Measurements from ENCODE around the gene CNOT4.

- TF ChIP-seq EZH2 (IDR thresholded peaks at IDR 0.05) (no peak), POLR2AphosphoS5 (IDR thresholded peaks at IDR 0.05; ENCODE audit: borderline replicate concordance, low read depth, low read length) (no peak), FOXP2 (optimal IDR thresholded peaks at IDR 0.05; ENCODE audit: control extremely low read depth, extremely low read length, insufficient read depth) (no peak)
Observed at GRCh38 chr7:135512135-135512887, 2.4 kb upstream of the CNOT4 start.

Data from SK-N-MC (cell line).